HG03060 (cell line): ENCODE data around the gene IGFALS.

Source experiments
- ATAC-seq: cut with Tn5 transposase; IDR thresholded peaks from one replicate; pipeline ENCODE4 v1.9.1; 2021; ENCODE audit warnings: low read depth, moderate number of reproducible peaks; ENCODE audit not compliant: unreplicated experiment

The IGFALS gene

GRCh38 chr16:1793578-1794220 lies at the start of gene IGFALS:
Gene IGFALS, minus strand, starts transcription at chr16:1793705. Its CDS starts 53 bp downstream, at chr16:1793652.
- ATAC-seq, result no peak

GRCh38 chr16:1839554-1839953 lies 46.0 kb upstream of the IGFALS start:
- ATAC-seq, result no peak

GRCh38 chr16:1834096-1834495 lies 40.6 kb upstream of the IGFALS start:
- no peak for ATAC-seq

- no peak for ATAC-seq
Measured at GRCh38 chr16:1832838-1833454, 39.4 kb upstream of the IGFALS start.

GRCh38 chr16:1831186-1832075 lies 37.9 kb upstream of the IGFALS start:
- no peak for ATAC-seq

GRCh38 chr16:1830213-1830612 lies 36.7 kb upstream of the IGFALS start:
- no peak for ATAC-seq

GRCh38 chr16:1828645-1829410 lies 35.3 kb upstream of the IGFALS start:
- no peak for ATAC-seq

- ATAC-seq, result peak; percentile 62
Measured at GRCh38 chr16:1826691-1827573, 33.4 kb upstream of the IGFALS start, which contains the start of the genes FAHD1 and HAGH. Gene FAHD1, plus strand, starts transcription at chr16:1827206. Its CDS starts 33 bp downstream, at chr16:1827239. Gene HAGH, minus strand, starts transcription at chr16:1826825. Its CDS starts 38 bp downstream, at chr16:1826787.

- peak; percentile 20 for ATAC-seq
Measured at GRCh38 chr16:1825864-1826690, 32.6 kb upstream of the IGFALS start.

- no peak for ATAC-seq
Measured at GRCh38 chr16:1825381-1825863, 31.9 kb upstream of the IGFALS start.

- ATAC-seq, result no peak
Measured at GRCh38 chr16:1823821-1824220, 30.3 kb upstream of the IGFALS start.

GRCh38 chr16:1822801-1823200 lies 29.3 kb upstream of the IGFALS start:
- no peak for ATAC-seq

GRCh38 chr16:1821861-1822611 lies 28.5 kb upstream of the IGFALS start:
- ATAC-seq, result no peak

- no peak for ATAC-seq
Measured at GRCh38 chr16:1820946-1821290, 27.4 kb upstream of the IGFALS start.

- no peak for ATAC-seq
Measured at GRCh38 chr16:1820096-1820945, 26.8 kb upstream of the IGFALS start.

- ATAC-seq, result no peak
Measured at GRCh38 chr16:1819611-1820010, 26.1 kb upstream of the IGFALS start.
